H1 (cell line): ENCODE measurements around the gene CDC45. TPM values are rescaled to one million over a fixed set of nuclear protein-coding genes. Genes with fewer than 3 reads are reported as not detected.

ENCODE experiments used
- CTCF ChIA-PET: fragments of 300-600 bp; sonication (Branson Sonifier 250); formaldehyde crosslinking; loops from one replicate; lab custom pipeline; 2021; ENCODE audit not compliant: partially characterized antibody; lab: Charles Lee
- POLR2A ChIA-PET: fragments of 300-600 bp; sonication (Branson Sonifier 250); formaldehyde crosslinking; loops from one replicate; lab custom pipeline; 2021; ENCODE audit warnings: inconsistent platforms; ENCODE audit not compliant: partially characterized antibody; lab: Charles Lee
- DNase-seq, 2 experiments: peaks; one replicate each; pipeline versions ENCODE4 v3.0.0 to v3.0.0-alpha.2; 2010 to 2022; ENCODE audit warnings: low spot score in 2 of 2, low read depth in 1 of 2, mixed read lengths in 1 of 2
- FAIRE-seq: peaks from 2 replicates; lab custom pipeline; 2011; peaks lifted over from hg19 to GRCh38; lab: Jason Lieb, UNC
- H2AFZ ChIP-seq: 2 replicates; pipeline ENCODE4 v1.8.1; 2012; ENCODE audit warnings: low read length, inconsistent platforms
- H2AK5ac ChIP-seq: 2 replicates; pipeline ENCODE4 v1.6.1; 2013; ENCODE audit warnings: low read depth, low read length
- H2BK120ac ChIP-seq: replicated peaks from 2 replicates; pipeline ENCODE3; 2013; ENCODE audit warnings: low read depth, low read length, inconsistent platforms
- H2BK12ac ChIP-seq: 2 replicates; pipeline ENCODE4 v1.6.1; 2013; ENCODE audit warnings: low read depth, low read length
- H2BK15ac ChIP-seq: 2 replicates; pipeline ENCODE4 v1.6.1; 2013; ENCODE audit warnings: low read length
- H2BK20ac ChIP-seq: 2 replicates; pipeline ENCODE4 v1.6.1; 2013; ENCODE audit warnings: low read length
- H2BK5ac ChIP-seq: 2 replicates; pipeline ENCODE4 v1.6.1; 2013; ENCODE audit warnings: low read depth, low read length
- H3K14ac ChIP-seq: 2 replicates; pipeline ENCODE4 v1.6.1; 2013; ENCODE audit warnings: inconsistent platforms; ENCODE audit not compliant: insufficient read length
- H3K18ac ChIP-seq: 2 replicates; pipeline ENCODE4 v1.6.1; 2013; ENCODE audit warnings: low read length; ENCODE audit errors: extremely low read depth
- H3K23ac ChIP-seq: 2 replicates; pipeline ENCODE4 v1.6.1; 2013; ENCODE audit warnings: inconsistent platforms; ENCODE audit not compliant: insufficient read length
- H3K23me2 ChIP-seq: 2 replicates; pipeline ENCODE4 v1.6.1; 2013; ENCODE audit warnings: low read depth, low read length
- H3K27ac ChIP-seq: 2 replicates; pipeline ENCODE4 v1.6.1; 2011; ENCODE audit warnings: low read depth, low read length, inconsistent platforms
- H3K27me3 ChIP-seq, 4 experiments: replicated peaks in 1 of 4; 1 replicate in 1 of 4; 2 replicates in 3 of 4; pipeline versions ENCODE4 v1.6.1 to v1.8.1; 2011 to 2013; ENCODE audit warnings: low read length in 3 of 4, mild to moderate bottlenecking in 3 of 4, inconsistent platforms in 2 of 4, mixed read lengths in 2 of 4, moderate library complexity in 1 of 4; ENCODE audit not compliant: control insufficient read depth in 3 of 4, insufficient read depth in 3 of 4; ENCODE audit errors: extremely low read depth in 1 of 4
- H3K36me3 ChIP-seq, 4 experiments: 2 replicates each; pipeline versions ENCODE4 v1.6.1 to v1.8.1; 2011 to 2013; ENCODE audit warnings: mild to moderate bottlenecking in 4 of 4, low read length in 3 of 4, moderate library complexity in 2 of 4, control low read depth in 1 of 4, inconsistent platforms in 1 of 4; ENCODE audit not compliant: insufficient read depth in 4 of 4, control insufficient read depth in 2 of 4
- H3K4ac ChIP-seq: replicated peaks from 2 replicates; pipeline ENCODE3; 2013; ENCODE audit warnings: low read length, low read depth, mixed read lengths, inconsistent platforms; ENCODE audit not compliant: insufficient read length
- H3K4me1 ChIP-seq, 4 experiments: replicated peaks in 1 of 4; 1 replicate in 1 of 4; 2 replicates in 3 of 4; pipeline versions ENCODE4 v1.6.1 to v1.8.1; 2011 to 2013; ENCODE audit warnings: low read length in 3 of 4, inconsistent platforms in 2 of 4, mixed read lengths in 1 of 4; ENCODE audit not compliant: insufficient read depth in 4 of 4, control insufficient read depth in 3 of 4
- H3K4me2 ChIP-seq, 2 experiments: 2 replicates each; pipeline versions ENCODE4 v1.6.1 to v1.8.1; 2011 to 2013; ENCODE audit warnings: low read depth in 2 of 2, low read length in 2 of 2, control low read depth in 1 of 2, inconsistent platforms in 1 of 2, mild to moderate bottlenecking in 1 of 2; ENCODE audit not compliant: insufficient read depth in 1 of 2
- H3K4me3 ChIP-seq, 4 experiments: fragments of 200-600, 300-600 bp in 1 of 4; sonication (generic), shearing (Covaris generic), sonication (Bioruptor Twin) in 1 of 4; 2 replicates each; pipeline versions ENCODE4 v1.5.1 to v1.8.1; 2011 to 2016; ENCODE audit warnings: low read length in 4 of 4, low read depth in 3 of 4, control low read depth in 2 of 4, inconsistent platforms in 2 of 4, mild to moderate bottlenecking in 2 of 4, mixed read lengths in 1 of 4, moderate library complexity in 1 of 4; ENCODE audit not compliant: insufficient read depth in 2 of 4; ENCODE audit errors: extremely low read depth in 1 of 4
- H3K56ac ChIP-seq: replicated peaks from 2 replicates; pipeline ENCODE3; 2013; ENCODE audit warnings: low read depth, mild to moderate bottlenecking, mixed read lengths, low read length, inconsistent platforms; ENCODE audit not compliant: insufficient read length
- H3K79me1 ChIP-seq: 2 replicates; pipeline ENCODE4 v1.6.1; 2013; ENCODE audit warnings: low read depth, low read length, control low read depth
- H3K79me2 ChIP-seq, 2 experiments: 2 replicates each; pipeline versions ENCODE4 v1.6.1 to v1.8.1; 2012 to 2013; ENCODE audit warnings: low read length in 2 of 2, mild to moderate bottlenecking in 2 of 2, inconsistent platforms in 1 of 2; ENCODE audit not compliant: insufficient read depth in 2 of 2, control insufficient read depth in 1 of 2
- H3K9ac ChIP-seq, 4 experiments: replicated peaks in 1 of 4; 1 replicate in 1 of 4; 2 replicates in 3 of 4; pipeline versions ENCODE4 v1.6.1 to v1.8.1; 2011 to 2013; ENCODE audit warnings: low read depth in 3 of 4, low read length in 3 of 4, control low read depth in 2 of 4, mild to moderate bottlenecking in 2 of 4, moderate library complexity in 2 of 4, inconsistent platforms in 1 of 4; ENCODE audit errors: extremely low read depth in 1 of 4
- H3K9me3 ChIP-seq, 2 experiments: 2 replicates each; pipeline versions ENCODE4 v1.6.1 to v1.8.1; 2012 to 2013; ENCODE audit warnings: mild to moderate bottlenecking in 2 of 2, moderate library complexity in 2 of 2, control low read depth in 1 of 2, inconsistent platforms in 1 of 2, low read depth in 1 of 2, low read length in 1 of 2, mixed read lengths in 1 of 2; ENCODE audit not compliant: insufficient read depth in 2 of 2
- H4K20me1 ChIP-seq, 2 experiments: replicated peaks in 1 of 2; 2 replicates each; pipeline versions ENCODE3 to v1.8.1; 2011 to 2013; ENCODE audit warnings: inconsistent platforms in 2 of 2, low read length in 2 of 2, mild to moderate bottlenecking in 1 of 2; ENCODE audit not compliant: insufficient read depth in 2 of 2, control insufficient read depth in 1 of 2
- H4K5ac ChIP-seq: 2 replicates; pipeline ENCODE4 v1.6.1; 2013; ENCODE audit warnings: low read length, low read depth, mixed read lengths, inconsistent platforms; ENCODE audit not compliant: insufficient read length
- H4K8ac ChIP-seq: 2 replicates; pipeline ENCODE4 v1.8.0; 2013; ENCODE audit warnings: mild to moderate bottlenecking, moderate library complexity, low read length, inconsistent platforms; ENCODE audit not compliant: insufficient read depth; ENCODE audit errors: extremely low read depth
- H4K91ac ChIP-seq: replicated peaks from 2 replicates; pipeline ENCODE3; 2013; ENCODE audit warnings: low read length, mixed read lengths, inconsistent platforms; ENCODE audit not compliant: insufficient read length
- CBX8 ChIP-seq: fragments of 300-800, 300-1000 bp; sonication (generic); IDR thresholded peaks from 2 replicates; pipeline ENCODE4 v1.7.1; 2016; ENCODE audit warnings: low read depth, low read length, borderline replicate concordance
- WGBS, 2 experiments: shearing (Covaris generic) in 1 of 2; methylation state at CpG; one replicate each; pipeline versions ENCODE4 v1.1.6 to v1.1.7; 2013 to 2015; ENCODE audit warnings: low lambda C conversion rate in 2 of 2, mixed read lengths in 2 of 2, inconsistent platforms in 1 of 2, low coverage in 1 of 2, missing lambda C conversion rate in 1 of 2; ENCODE audit not compliant: insufficient replicate concordance in 2 of 2, insufficient coverage in 1 of 2, insufficient read length in 1 of 2; ENCODE audit errors: extremely low coverage in 1 of 2, missing lambda C conversion rate in 1 of 2; 5-methylcytosine and 5-hydroxymethylcytosine counted together
- polyA plus RNA-seq, 7 experiments: library from polyadenylated mRNA; depleted of rRNA in 3 of 7; stranded (reverse) in 5 of 7; unstranded in 2 of 7; fragments of >200 nt in 5 of 7; fragments of 200-250 nt in 2 of 7; gene quantifications; 1 replicate in 5 of 7; 2 replicates in 1 of 7; 4 replicates in 1 of 7; pipeline versions ENCODE4 v1.2.1 to v1.2.3, GENCODE V29; 2011 to 2013; ENCODE audit warnings: missing spikeins in 2 of 7, mixed read lengths in 2 of 7
- total RNA-seq: library from RNA; stranded (reverse); fragmentation: NEBNext Ultra II Directional; extraction: Animal tissue kit (Norgen Biotek cat#: 25700); gene quantifications from 2 replicates; pipeline ENCODE4 v1.2.1, GENCODE V29; 2021
- TF ChIP-seq, protein P1 (sequence below): IDR thresholded peaks from 2 replicates; pipeline ENCODE4 v1.6.1; 2012; ENCODE audit warnings: low read length, inconsistent platforms

The CDC45 gene
- total and polyA plus RNA-seq, 2 of the 8 experiments (the other 6 are each of a cell fraction or from before 2014, with no cell fraction given), result 31.9 to 37.7 TPM

DNA sequence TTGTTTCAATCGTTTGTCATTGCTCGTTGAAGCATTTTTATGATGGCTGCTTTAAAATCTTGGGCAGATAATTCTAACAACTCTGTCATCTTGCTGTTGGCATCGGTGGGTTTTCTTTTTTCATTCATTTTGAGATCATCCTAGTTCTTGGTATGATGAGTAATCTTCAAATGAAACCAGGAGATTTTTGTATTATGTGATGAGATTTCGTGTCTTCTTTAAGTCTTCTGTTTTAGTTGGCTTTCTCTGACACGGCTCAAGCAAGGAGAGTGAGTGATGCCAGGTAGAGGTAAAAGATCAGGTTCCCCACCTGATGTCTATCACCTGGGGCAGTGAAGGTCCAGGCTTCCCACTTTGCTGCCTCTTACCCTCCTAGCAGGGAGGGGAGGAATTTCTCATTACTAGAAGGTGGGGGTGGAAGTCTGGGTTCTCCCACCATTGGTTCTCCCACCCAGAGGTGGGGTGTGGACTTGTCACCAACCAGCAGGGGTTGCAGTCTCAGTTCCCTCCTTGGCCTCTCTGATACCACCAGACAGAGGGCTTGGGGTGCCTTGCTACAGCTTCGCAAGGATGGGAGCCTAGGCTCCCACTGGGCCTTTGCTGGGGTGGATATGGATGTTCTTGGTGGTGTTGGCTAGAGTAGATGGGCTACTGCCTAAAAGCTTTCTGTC lies 12.9 kb downstream of the CDC45 start:
- no peaks in the 10 kb centered on the region for H3K4me1 ChIP-seq
- 86% methylated on average over 6 of the region's 6 CpGs; no CpG with 5 or more reads in 1 of the 2 experiments for WGBS, 2 experiments
- no peak overlapping the region for H4K91ac ChIP-seq
- no peak overlapping the region for H3K56ac ChIP-seq
- no peaks in the 10 kb centered on the region for H3K27me3 ChIP-seq
- no peak overlapping the region for H4K5ac ChIP-seq
- no peak overlapping the region for H3K4me3 ChIP-seq
- H2BK15ac ChIP-seq, result no peak overlapping the region
- no peak overlapping the region for H2BK5ac ChIP-seq
- POLR2A ChIA-PET, result interaction anchor here (0.6 to 1.5 kb wide), 2 partner anchors 10 to 96 kb away, joined by 3 to 5 read pairs; no protein-coding TSS in a partner anchor
- H4K20me1 ChIP-seq, result peaks cover 3 to 5% of the 10 kb centered on the region in 2 experiments
- H2BK12ac ChIP-seq, result no peak overlapping the region
- no peak overlapping the region for H3K18ac ChIP-seq
- no peaks in the 10 kb centered on the region; the same call in 1 of the 2 replicates for H3K79me1 ChIP-seq
- no peak overlapping the region for H2AFZ ChIP-seq
- H3K36me3 ChIP-seq, result peaks cover 9 to 55% (median 28%) of the 10 kb centered on the region in 4 experiments
- H2BK20ac ChIP-seq, result no peak overlapping the region
- no peak overlapping the region for H4K8ac ChIP-seq
- no peak overlapping the region for H3K27ac ChIP-seq
- H3K4me2 ChIP-seq, result no peak overlapping the region
- no peak for DNase-seq
- no peaks in the 10 kb centered on the region for H3K23me2 ChIP-seq
- no peak overlapping the region for H3K9ac ChIP-seq
- H3K4ac ChIP-seq, result no peak overlapping the region
- H2AK5ac ChIP-seq, result no peak overlapping the region
- no peak overlapping the region for H3K14ac ChIP-seq
- CTCF ChIA-PET, result interaction anchor here (1.2 to 1.8 kb wide), 2 partner anchors 10 to 152 kb away, joined by 3 to 6 read pairs; no protein-coding TSS in a partner anchor
- H3K23ac ChIP-seq, result no peak overlapping the region
- no peak overlapping the region for H2BK120ac ChIP-seq
- no peak for FAIRE-seq
- no peaks in the 10 kb centered on the region for H3K9me3 ChIP-seq
- no peaks in the 10 kb centered on the region for H3K79me2 ChIP-seq
- TF ChIP-seq, protein P1, sequence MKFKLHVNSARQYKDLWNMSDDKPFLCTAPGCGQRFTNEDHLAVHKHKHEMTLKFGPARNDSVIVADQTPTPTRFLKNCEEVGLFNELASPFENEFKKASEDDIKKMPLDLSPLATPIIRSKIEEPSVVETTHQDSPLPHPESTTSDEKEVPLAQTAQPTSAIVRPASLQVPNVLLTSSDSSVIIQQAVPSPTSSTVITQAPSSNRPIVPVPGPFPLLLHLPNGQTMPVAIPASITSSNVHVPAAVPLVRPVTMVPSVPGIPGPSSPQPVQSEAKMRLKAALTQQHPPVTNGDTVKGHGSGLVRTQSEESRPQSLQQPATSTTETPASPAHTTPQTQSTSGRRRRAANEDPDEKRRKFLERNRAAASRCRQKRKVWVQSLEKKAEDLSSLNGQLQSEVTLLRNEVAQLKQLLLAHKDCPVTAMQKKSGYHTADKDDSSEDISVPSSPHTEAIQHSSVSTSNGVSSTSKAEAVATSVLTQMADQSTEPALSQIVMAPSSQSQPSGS, result no peak
- TF ChIP-seq CBX8, result no peak
